Stimulated activated CD4-positive, alpha-beta T cell treated with anti-CD3 and anti-CD28 coated beads, TNF-alpha, amount 100 ng/mL, for 1 hour (primary cell): ENCODE data around the gene PPP6R1.

ENCODE experiments used
- DNase-seq, 3 donors: peaks; one replicate each; pipeline ENCODE4 v3.0.0-alpha.2; 2020; ENCODE audit warnings: low read depth in 3 of 3, low spot score in 1 of 3

The PPP6R1 gene

DNA sequence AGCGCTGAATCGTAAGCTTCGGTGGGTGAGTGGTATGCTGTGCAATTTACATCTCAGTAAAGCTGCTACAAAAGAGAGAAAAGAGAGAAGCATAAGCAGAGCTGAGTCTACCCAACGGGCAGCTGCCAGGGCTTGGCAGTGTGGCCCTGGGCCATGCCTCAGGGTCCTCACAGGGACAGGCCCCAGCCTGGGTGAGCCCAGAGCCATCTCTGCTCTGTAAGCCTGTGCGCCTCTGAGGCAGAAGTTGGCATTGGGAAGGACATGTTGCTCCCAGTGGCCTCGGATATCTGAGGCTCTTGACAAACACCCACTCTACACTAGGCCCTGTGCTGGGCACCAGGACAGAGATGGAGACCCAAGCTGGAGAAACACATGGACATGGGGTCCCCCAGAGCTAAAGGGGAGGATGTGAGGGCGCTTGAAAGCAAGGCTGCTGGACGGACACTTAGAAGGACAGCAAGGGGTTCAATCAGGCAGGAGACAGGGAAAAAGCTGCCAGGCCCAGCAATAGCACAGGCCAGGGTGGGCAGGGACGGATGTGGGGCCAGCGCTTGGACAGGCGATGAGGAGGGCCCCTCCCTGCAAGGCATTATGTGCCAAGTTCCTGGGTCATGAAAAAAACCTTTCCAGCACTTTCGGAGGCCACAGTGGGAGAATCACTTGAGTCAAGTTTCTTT lies 14.7 kb downstream of the PPP6R1 start:
- no peak for DNase-seq

GRCh38 chr19:55242517-55242916 lies 16.3 kb downstream of the PPP6R1 start:
- DNase-seq: no peak

DNA sequence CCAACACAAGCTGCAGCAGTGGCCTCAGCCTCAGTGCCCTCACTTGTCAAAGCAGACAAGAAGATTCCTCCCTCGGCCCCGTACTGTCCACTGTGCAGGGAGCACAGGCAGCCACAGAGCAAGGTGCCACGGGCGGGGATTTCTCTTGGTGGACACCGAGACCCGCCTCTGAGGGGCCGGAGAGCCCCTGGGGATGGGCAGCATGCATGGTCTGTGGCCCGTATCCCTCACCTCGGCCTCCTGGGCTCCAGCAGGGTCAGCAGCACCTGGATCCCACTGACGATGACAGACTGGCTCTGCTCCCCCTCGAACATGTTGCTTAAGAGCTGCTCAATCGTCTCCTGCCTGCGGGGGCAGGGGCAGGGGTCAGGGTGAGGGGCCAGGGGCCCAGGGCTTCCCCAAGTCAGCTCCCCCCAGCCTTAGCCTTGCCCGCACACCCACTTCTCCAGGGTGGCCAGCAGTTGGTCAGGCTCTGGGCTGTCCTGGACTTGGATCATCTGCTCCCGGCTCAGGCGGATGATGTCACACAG lies 16.8 kb downstream of the PPP6R1 start:
- no peak for DNase-seq

DNA sequence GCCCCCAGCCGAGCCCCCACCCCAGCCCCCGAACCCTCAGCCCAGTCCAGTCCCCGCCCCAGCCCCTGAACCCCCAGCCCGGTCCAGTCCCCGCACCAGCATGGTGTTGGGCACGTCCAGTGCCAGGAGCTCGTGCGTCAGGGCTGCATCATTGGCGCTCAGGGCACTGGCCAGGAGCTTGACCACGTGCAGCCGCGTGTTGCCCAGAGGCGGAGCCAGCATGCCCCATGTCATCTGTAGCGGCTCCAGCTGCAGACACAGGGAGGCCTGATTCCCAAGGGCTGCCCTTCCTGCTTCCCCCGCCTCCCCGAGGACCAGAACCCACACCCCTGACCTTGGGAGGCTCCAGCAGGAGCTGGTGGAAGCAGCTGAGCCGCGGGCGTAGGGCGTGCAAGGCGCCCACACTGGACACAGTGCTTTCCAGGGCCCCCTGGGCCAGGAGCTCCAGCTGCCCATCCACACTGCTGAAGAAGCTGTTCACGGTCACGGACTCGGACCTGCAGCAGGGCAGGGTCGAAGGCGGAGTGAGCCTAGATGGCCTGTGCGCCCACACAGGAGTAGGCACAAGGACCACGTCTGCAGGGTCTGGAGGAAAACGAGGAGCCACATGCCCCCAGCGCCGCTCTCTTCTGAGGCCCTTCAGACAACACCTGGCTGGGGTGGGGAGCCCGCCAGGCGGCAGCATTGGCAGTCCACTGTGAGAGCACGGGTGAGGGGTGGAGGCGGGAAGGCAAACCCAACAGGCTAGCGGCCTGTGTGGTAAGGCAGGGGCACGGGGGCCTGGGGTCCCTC lies 17.5 kb downstream of the PPP6R1 start:
- no peak for DNase-seq

GRCh38 chr19:55240713-55241020 lies 18.1 kb downstream of the PPP6R1 start:
- DNase-seq: no peak

DNA sequence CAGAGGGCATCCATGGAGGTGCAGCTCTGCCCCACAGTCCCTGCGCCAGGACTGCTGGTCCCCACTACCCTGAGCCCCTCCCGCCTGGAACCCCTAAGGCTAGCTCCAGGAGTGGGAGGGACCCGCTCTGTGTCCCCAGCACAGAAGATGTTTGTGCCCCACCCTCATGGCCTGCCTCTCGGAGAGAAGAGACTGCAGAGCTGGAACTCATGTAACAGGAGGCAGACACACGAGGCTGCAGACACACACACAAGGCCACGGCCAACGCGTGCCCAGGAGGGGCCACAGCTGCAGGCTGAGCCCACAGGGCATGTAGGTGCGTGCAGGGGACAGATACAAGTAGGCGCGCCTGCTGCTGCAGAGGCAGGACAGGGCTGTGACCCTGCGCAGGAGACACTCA lies 19.8 kb downstream of the PPP6R1 start:
- no peak for DNase-seq

DNA sequence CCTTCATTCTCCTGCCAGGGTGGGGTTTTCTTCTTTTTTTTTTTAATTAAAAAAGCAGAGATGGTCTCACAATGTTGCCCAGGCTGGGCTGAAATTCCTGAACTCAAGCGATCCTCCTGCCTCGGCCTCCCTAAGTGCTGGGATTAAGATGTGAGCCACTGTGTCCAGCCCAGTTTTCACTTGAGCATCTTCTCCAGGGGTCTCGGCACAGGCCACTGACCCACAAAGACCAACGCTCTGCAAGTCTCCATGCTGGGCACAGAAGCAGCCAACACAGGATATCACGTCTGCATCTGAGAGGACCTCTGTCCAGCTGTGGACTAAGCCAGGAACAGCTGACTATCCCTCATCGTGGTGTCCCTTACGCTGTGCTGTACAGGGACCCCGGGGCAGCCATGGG lies 20.8 kb downstream of the PPP6R1 start:
- no peak for DNase-seq

DNA sequence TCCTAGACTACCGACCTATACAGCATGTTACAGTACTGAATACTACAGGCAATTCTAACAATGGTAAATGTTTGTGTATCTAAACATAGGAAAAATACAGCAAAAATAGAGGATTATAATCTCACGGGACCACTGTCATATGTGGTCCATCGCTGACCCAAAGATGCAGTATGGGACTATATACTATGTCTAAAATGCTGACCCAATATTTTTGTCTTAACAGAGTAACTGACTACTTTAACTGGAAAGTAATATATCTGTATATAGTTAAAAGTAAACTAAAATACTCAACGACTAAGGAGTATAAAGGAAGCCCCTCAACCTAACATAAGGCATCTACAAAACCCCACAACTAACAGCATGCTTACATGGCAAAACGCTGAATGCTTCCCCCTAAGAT lies 25.8 kb downstream of the PPP6R1 start:
- no peak for DNase-seq

GRCh38 chr19:55232286-55232602 lies 26.6 kb downstream of the PPP6R1 start:
- no peak for DNase-seq

- no peak for DNase-seq
These were observed 27.2 kb downstream of the PPP6R1 start for GRCh38 chr19:55231391-55232285.

- DNase-seq: no peak
These were observed 28.0 kb downstream of the PPP6R1 start for GRCh38 chr19:55230780-55231179.

- no peak for DNase-seq
These were observed 28.5 kb downstream of the PPP6R1 start for GRCh38 chr19:55230329-55230728.

DNA sequence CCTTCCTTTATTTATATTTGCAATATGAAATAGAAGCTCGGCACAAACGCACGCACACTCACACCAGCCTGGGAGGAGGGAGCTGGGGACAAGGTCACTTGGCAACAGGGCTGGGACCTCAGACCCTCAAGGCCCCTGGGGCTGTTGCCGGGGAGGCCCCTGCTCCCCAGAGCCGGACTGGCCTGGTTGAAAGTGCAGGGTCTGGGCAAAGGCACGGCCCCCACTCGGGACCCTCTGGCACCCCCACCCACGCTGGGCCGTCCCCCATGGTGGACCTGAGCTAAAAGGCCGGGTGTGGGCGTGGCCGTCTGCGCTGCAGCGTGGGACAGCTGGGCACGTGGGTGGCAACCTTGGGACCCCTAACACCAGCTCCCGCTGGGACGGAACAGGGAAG lies 29.0 kb downstream of the PPP6R1 start:
- no peak for DNase-seq

DNA sequence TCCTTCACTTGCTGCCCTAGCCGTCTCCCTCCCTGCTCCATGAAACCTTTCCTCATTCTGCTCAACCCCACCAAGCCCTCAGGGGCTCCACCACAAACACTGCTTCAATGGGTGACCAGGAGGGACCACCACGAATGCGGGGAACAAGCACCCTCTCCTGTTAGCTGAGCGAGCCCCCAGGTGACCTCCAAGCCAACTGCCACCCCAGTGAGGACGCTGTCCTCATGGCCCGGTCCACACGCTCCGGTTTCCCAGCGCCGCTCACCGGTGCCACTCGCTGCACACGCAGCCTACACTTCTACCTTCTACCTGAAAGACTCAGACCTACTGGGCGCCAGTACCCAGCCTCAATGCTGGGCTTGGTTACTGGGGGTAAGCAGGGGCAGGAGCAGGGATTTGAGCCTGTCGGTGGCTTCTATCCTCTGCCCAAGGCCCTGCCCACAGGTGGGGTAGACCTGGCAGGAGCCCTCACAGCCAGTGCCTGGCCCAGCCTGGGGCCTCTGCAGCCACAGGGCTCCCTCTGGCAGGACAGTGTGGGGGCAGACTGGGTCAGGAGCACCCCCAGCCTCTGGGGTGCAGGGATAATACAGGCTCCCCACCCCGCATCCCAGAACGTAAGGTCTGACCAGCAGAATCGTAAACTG lies 29.6 kb downstream of the PPP6R1 start:
- no peak for DNase-seq

GRCh38 chr19:55228403-55229031 lies 30.3 kb downstream of the PPP6R1 start, which contains the start of gene TMEM86B:
TMEM86B (minus strand) TSS chr19:55228763; CDS start chr19:55228741, 22 bp downstream.
- no peak for DNase-seq

DNA sequence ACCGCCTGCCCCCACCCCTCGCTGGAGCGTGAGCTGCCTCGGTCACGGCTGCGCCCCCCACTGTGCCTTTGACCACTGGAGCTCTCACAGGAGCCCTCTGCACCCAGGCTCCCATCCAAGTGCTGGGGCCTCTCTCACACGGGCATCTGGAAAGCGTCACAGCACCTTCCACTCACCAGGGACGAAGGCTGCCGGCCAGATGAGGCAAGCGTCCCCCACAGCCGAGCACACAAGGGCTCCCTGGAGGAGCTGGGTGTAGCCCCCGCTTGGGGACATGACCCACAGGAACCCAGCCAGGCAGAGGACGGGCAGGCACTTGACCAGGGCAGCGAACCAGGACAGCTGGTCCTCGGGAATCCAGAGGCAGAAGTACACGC lies 30.8 kb downstream of the PPP6R1 start:
- no peak for DNase-seq

GRCh38 chr19:55227241-55228014 lies 31.4 kb downstream of the PPP6R1 start:
- DNase-seq: no peak

- no peak for DNase-seq
These were observed 32.0 kb downstream of the PPP6R1 start for GRCh38 chr19:55226788-55227187.

GRCh38 chr19:55226273-55226672 lies 32.5 kb downstream of the PPP6R1 start:
- DNase-seq: no peak

DNA sequence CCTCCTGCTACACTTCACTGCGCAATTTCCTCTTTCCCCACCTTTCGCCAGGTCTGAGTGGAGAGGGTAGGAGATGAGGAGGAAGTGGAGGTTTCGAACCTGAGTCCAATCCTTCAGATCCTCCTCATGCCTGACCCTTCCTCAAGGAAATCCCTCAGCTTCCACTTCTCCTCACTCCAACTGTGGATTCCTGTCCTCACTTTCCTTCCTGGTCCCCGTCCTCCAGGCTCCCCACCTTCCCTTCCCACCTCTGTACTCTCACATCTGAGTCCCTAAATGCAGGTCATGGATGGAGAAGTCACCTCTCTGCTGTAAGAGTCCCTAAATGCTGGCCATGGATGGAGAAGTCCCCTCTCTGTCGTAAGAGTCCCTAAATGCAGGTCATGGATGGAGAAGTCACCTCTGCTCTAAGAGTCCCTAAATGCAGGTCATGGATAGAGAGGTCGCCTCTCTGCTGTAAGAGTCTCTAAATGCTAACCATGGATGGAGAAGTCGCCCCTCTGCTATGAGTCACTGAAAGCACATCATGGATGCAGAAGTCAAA lies 33.3 kb downstream of the PPP6R1 start:
- DNase-seq: no peak
